Renal cortical epithelial cell (primary cell): Measurements from ENCODE around the gene LRP1B. TPM values are rescaled to one million over a fixed set of nuclear protein-coding genes. Genes with fewer than 3 reads are reported as not detected.

Experiments
- DNase-seq: peaks from one replicate; pipeline ENCODE4 v3.0.0-alpha.2; 2011; ENCODE audit warnings: low read depth
- total RNA-seq: library from RNA; depleted of rRNA; stranded (reverse); fragments of >200 nt; gene quantifications from 2 replicates; pipeline ENCODE4 v1.2.3, GENCODE V29; 2014

LRP1B gene
- total RNA-seq, 1 donor from 2014 or later = 4.3 TPM

DNA sequence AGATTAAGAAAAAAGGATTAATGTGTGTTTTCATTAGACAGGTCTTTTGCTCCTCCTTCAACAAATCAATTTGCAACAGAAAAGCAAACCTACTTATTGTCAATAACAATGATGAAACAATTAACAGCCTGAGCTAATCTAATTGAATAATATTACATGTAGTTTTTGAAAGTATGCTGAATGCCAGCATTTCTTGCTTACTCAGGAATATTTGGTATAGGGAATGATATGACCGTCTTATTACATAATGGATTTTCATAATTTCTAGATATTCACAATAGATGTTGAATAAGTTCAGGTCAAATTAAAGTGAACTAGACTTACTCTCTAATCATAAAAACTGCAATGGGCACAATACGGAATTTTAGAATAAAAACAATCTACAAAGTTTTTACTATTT lies 1856.9 kb downstream of the LRP1B start:
- no peak for DNase-seq

DNA sequence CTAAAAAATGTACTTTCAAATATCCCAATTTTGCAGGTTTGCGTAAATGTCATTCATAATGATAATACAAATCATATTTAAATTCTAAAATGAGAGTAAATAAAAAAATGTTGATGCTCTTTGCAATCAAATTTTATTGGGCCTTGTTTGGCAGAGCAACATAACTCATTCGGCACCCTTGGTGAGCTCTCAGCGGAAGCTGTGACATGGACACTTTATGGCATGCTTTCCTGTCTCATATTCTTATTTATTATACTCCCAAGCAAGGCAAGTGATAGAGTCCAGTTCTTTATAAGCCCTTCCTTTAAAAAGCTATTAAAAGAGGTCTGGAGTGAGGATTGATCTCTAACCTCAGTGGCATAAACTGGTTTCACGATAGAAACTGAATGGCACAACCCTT lies 1857.4 kb downstream of the LRP1B start:
- DNase-seq = no peak

DNA sequence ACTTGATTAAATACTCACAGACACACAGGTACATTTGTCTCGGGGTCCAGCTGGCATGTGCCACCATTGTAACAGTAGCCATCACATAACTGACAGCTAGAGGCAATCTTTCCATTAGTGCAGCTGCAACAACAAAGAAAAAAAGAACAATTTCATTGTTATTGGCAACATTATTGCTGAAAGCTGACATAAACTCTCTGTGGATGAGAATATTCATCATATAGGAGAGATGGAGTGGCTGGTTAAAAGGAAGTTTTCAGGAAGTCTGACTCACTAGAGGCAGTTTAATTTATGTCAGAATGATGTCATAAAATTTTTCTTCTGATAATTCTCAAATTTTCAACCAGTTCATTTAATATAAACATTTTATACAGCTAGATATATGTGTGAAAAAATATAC lies 1860.6 kb downstream of the LRP1B start:
- DNase-seq = no peak

DNA sequence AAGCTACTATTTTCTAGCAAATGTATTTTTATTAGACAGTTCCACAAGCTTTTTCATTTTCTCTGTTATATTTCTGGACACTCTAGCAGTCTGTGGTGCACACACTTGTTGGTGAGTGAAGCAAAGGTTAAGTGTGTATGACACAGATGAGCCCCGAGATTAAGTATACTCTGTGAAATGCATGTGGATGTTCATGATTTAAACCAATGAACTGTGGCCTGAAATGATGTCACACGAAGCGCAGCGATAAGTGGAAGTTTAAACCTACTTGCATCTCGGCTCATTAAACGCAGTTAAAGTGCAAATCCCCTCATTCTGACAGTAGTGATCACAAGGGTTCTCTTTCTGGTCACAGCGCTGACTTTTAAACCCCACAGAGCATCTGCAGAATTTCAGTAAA lies 1861.8 kb downstream of the LRP1B start:
- no peak for DNase-seq

DNA sequence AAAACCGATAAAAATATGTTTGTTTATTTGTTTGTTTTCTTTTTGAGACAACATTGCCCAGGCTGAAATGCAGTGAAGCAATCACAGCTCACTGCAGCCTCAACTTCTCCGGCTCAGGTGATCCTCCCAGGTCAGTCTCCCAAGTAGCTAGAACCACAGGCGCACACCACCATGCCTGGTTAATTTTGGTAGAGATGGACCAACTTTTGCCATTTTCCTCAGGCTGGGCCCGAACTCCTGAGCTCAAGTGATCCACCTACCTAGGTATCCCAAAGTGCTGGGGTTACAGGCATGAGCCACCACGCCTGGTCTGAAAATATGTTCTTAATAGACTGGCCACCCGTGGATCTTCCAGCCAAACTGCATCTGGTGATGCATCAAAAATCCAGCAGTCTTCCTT lies 1867.9 kb downstream of the LRP1B start:
- DNase-seq = no peak

DNA sequence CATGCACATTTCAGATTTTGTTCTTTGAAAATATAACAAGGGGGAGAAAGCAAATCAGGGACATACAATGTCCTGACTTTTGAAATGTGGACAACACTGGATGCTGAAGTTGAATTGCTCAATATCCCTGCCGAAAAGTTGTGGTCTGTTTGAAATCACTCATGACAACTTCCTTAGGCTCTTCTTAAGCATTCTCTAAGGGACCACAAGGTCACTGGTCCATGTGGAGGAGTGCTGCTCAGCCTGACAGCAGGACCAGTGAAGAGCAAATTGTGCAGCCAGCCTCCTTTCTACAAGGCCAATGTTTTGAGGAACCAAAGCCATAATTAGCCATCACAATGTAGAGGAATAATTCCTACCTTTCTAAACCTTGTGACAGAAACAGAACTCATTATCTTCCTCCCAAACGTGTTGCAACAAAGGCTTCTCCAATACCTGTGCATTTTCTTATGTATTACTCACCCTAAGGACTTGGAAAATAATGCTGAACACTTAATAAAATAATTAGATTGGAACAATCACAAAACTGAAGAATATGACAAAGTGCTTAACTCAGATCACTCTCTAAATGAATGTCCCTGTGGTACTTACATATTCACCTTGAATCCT lies 1873.0 kb downstream of the LRP1B start:
- DNase-seq = no peak

DNA sequence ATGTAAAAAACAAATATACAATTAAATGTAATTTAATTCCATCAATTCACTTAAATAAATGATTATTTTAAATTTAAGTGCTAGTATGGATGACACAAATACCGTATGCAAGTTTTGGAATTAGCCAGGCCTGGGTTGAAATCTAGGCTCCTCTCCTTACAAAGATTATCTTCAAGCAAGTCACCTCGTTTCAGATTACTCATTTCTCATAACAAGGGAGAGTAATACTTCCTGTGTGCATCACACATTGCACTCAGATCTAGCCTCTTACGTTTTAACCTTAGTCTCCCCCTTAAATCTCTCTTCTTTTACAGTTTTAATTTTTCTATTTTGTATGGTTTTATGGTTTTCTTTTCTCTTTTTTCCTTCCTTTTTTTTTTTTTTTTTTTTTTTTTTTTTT lies 1874.7 kb downstream of the LRP1B start:
- DNase-seq = no peak

DNA sequence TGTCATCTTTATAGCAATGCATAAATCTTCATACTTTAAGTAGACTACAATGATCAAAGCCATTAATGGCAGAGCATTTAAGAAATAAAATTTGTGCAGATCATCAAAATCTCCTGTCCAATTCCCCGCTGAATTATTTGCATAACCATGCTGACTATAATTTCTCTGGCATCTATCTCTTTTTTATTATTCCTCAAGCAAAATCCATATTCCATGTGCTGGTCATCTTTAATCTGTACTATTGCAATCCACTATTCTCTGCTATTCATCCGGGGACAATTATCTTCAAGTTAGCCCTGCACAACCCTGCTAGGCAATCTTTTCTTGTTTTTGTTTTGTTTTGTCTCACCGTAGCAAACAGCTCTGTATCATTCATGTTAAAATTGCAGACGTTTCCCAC lies 1881.0 kb downstream of the LRP1B start:
- no peak for DNase-seq

DNA sequence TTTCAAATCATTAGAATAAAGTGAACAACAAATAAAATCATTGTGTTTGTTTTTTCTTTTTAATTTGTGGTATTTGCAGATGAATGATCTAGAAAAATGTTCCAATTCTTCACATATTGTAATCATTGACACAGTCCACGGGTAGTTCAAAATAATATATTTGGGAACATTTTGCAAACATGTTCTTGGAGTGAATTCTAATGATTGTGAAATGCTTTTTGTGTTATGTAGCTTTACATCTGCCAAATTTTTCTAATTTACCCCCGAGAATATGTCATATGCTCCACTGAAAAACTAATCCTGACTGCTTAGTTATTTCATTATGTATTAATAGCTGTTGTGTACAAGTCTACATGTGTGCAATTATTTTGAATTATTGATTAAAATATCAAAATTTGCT lies 1882.2 kb downstream of the LRP1B start:
- DNase-seq = no peak

DNA sequence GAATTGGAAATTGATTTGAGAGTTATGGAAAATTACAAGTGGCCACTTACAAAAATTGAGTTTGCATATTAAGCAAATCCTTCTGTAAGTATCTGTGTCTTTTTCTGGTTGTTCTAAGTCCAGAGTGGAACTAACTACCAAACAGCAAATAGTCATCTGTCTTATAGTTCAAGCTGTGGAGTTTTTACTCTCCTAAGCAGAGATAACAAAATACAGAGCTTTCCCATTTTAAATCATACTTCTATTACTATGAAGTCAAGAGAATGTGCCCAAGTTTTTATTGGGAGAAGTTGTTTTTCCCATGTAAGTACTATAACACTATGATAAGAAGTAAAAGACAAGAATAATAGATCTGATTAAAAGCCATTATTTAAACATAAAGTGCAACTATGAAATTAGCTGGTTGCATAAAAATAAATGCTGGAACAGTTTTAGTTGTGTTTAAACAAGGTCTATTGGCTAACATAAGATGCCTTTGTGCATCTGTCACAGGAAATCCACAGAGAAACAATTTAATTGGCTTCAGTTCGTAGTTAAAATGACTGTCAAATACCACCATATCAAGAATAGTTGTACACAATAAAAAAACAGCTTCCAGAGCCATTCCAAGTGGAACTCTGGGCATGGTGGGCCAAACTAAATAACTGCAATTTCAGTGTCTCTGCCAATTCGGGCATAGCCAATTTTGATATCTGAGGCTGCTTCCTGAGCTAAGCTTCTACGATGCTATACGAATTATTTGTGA lies 1883.2 kb downstream of the LRP1B start:
- peak; percentile 6 for DNase-seq

DNA sequence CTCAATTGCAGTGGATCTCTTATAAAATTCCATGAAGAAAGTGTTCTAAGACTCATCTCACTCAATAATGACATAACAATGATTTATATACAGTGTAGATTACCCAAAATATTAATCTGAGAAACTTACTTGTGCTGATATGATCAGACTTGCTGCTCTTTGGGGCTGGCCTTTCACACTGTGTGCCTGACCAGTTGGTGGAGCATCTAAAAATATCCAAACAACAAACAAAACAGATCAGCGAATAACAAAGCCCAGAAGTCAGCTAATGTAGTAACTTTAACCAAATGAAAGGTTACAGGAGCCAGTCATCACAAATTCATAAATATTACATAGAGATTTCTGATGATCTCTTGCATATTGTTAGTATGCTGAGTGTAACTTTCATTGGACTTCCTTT lies 1883.9 kb downstream of the LRP1B start:
- no peak for DNase-seq

DNA sequence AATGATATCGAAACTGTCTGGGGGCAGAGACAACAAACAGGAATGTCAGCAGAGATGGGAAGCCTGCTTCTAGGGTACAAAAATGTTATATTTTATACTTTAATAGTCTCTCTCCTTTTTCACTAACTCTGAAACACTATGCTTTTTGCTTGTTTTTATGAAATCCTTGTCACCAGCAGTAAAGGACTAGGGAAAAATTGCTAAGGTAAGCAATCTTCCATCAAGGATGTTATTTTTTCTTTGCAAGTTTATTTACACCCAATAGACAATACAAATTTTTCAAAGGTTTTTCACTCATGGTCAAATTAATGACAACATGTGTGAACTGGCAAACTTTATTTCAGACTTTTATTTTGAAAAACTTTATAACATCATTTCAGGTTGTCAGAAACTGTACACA lies 1884.8 kb downstream of the LRP1B start:
- DNase-seq = no peak

DNA sequence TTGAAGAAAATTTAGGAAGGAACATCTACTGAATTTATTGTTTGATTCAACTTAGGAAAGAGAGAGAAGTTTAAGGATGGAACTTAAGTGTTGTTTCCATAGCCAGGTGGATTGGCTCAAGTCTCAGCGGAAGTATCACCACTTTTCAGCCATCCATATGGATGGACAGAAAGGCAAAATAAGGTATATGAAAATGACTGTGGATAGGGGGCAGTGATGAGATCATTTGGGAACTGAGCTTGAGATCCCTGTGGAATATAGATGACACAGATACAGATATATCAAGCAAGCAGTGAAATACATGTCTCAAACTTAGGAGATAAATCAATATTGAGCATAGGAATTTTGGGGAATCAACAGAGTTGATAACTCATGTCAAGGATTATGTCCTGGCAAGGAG lies 1887.9 kb downstream of the LRP1B start:
- DNase-seq = no peak

DNA sequence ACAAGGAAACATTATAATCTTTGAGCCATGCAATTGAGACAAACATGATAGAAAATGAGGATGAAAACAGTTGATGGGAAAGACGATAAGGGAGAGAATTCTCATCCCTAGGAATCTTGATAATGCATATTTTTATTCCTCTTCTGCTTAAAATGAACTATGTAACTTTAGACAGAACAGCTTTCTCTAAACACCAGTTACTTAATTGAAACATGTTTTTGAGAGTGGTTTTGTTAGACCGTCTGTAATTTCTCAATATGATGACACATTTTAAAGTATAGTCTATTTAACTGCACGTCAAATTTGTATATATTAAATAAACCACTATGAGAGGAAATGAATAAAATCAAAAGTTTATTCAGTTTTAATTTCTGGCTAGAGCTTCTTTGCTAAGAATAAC lies 1896.7 kb downstream of the LRP1B start:
- DNase-seq = no peak

DNA sequence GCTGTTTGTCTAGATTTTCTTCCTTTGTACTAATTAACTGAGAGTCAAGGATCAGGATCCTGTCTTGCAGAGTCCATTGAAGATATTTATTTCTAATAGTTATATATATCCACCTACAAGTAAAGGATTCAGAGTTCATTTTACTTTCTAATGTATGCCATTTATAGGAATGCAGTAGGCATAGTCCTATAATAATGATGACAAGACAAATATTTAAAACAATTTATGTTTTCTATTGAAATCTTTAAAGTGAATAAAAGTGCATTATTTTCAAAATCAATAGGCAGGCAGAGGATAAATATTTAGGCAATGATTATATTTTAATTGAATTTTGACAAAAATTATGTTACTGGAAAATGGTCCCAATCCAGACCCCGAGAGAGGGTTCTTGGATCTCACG lies 1919.9 kb downstream of the LRP1B start:
- DNase-seq = no peak

DNA sequence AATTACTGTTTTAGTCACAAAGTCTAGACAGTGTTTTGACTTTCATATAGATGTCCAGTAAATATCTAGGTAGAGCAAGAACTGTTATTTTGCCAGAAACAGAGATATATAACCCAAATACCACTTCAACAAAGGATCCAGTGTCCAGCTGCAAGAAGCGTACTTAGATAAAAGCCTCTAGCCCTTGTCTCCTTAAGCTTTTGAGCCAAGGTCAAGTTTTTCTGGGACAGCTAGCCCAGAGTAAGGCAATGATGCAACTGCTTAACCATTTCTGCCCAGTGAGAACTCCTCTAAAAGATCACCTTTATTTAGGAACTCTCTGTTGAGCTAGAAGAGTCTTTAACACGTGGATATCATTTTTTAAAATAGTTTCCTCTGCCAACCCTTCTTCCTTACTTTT lies 1925.7 kb downstream of the LRP1B start:
- DNase-seq = no peak

DNA sequence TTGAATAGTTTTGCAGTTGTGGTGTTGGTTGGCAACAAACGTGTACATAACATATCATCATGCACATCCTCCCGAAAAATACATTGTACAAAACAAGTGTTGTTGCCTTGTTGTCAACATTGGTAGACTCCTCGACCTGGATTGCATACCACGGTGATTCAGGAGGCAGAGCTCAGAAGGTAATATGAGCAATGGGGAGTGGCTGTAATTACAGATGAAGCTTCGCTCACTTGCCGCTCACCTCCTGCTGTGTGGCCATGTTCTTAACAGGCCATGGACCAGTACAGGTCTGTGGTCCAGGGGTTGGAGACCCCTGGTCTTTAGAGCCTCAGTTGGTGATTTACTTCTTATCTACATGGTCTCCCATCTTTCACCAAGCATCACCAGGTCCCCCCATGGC lies 1927.5 kb downstream of the LRP1B start:
- DNase-seq = no peak

DNA sequence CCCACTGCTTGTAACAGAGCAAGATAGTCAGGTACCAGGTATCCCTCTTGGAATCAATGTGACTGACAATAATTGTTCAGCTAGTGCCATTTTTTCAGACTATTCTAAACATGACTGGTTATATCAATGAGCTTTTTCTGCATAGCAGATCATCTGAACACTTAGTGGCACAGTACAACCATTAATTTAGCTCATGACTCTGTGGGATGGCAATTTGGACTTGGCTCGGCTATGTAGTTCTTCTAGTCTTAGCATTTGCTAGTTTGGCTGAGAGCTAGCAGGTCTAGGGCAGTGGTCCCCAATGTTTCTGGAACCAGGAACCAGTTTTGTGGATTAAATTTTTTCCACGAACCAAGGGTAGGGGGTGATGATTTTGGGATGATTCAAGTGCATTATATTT lies 1929.2 kb downstream of the LRP1B start:
- no peak for DNase-seq

DNA sequence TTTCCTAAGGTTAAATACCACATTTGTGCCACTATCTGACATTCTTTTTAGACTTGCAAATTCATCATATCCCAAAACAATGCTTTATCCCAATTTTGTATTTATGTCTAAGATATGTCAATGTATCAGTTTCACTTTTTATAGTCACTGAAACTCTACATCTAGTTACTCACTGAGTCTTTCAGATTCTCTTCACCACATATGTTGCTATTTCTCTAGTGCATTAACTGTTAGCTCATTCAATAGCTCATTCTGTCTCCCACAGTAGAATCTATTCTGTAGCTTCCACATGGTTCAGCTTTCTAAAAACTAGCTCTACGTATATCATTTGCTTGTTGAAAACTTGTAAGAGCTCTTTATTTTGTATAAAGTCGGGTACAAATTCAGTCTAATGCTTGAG lies 1930.1 kb downstream of the LRP1B start:
- DNase-seq = no peak

DNA sequence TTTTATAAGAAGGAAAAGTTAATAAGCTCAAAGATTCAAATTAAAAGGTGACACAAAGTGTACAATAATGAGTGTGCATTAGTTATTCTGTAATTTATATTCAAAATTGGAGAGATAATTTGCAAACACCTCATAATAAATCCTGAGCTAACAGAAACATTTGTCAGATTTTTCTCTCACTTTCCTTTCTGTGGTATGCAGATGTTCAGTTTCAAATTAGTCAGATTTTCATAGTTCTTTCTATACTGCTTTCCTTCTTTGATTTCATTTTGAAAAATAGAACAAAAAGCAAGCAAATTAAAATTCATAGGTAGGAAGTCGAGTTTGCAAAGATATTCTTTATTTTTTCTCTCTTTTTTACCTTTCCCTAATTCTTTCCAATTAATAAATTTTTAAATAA lies 1930.5 kb downstream of the LRP1B start:
- no peak for DNase-seq

DNA sequence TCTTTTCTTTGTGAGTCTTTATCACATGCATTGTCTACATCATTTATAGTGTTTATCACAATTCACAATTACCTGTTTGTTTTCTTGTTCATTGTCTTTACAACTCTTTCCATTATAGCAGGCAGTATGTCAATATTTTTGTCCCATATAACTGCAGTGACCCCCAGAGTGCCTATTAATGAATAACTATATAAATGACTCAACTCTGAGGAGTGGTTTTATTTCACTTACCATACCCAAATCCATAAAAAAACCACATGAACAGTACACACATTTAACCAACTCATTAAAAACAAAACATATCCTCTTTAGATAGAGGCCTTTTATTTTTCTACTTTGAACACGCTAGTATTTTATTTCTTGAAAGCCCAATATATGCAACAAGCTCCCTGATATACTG lies 1931.5 kb downstream of the LRP1B start:
- DNase-seq = peak; percentile 84

DNA sequence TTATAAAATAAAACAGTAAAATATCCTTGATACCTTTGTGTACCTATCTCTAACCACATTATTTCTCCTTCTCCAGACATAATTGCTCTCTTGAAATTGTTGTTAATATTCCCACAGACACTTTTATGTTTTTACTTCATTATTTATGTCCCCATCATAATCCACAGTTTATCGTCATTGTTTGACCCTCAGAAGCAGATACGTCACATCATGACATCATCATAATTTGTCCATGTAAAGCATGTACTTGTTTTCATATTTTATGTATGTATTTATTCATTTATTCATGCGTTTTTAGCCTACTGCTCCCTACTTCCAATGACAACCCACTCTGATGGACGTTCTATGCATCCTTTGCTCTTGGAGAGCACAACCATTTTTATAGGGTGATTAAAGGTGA lies 1943.7 kb downstream of the LRP1B start:
- no peak for DNase-seq

DNA sequence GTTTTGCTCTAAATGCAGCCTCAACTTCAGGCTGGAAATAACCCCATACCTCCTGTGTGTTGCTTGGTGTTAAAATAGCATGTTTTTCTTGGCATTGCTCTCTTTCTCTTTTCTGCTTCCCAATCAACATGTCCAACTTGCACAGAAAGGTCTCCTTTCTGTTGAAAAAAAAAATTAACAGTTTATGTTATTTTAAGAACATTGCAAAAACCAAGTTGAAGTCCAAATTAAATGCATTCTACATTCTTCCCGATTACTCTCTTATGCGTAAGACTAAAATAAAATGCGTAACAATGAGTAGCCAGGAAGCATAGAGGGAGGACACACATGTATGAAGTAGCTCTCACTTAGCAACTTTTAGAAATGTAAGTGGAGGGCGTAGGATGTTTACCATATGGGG lies 1944.5 kb downstream of the LRP1B start:
- DNase-seq = peak; percentile 22

DNA sequence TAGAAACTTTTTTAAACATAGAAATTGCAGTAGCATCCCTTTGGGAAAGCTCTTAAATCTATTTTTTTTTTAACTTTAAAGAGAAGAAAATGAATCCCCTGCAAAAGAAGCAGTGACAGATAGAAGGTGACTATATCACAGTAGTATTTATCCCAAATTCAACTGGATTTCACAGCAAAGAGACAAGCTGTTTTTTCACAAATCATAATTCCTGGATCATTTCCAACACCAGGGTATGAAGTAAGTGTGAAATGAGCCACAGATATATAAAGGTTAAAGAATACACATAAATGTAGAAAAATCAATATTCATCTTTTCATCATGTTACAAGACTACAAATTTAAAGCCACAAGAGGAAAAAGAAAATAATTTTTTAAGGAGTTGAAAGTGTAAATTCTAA lies 1945.7 kb downstream of the LRP1B start:
- DNase-seq = no peak
